ENCODE results near the gene TBC1D22A. TPM values are rescaled to one million over a fixed set of nuclear protein-coding genes. Genes with fewer than 3 reads are reported as not detected.

TBC1D22A gene
- total RNA-seq, 4 donors from 2014 or later: 18.8 to 25.2 (median 23.1) TPM

DNA sequence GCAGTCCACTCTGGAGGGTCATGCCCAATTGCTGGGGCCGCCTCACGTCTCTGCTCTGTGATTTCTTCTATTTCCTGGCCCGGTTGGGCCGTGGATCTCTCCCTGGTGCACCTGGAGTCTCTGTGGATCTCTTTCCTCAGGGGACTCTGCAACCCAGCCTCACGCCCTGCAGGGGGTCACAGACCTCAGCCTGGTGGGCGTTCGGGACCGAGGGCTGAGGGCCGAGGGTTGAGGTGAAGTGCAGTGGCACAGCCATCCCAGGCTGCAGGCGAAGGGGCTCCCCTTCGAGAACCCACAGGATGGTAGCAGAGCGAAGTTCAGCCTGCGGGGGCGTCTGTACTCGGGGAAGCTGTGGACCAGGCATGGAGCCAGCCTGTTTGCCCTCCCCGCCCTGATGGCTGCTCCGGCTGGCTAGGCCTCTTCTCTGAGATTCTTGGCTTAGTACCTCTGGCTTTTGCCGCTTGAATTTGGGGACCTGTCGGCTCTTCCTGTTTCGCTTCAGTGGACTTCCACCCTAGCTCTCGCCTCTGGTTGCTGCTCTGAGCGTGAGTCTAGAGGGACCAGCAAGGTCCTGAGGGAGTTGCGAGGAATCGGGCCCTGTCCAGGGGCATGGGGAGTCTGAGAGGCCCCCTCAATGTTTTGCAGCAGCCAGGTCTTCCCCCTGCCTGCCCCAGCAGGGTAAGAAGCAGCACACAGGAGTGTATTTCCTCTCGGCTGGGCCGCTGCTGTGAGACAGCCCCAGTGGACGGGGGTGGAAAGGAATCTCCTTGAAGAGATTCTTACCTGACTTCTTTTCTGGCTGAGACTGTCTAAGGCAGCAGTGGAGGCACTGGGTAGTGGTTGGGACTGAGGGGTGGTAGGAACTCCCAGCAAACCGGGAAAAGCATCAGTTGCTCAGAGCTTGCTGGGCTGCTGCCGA lies 140.8 kb downstream of the TBC1D22A start:
- intact Hi-C loops (cut with DNase I; ENCODE audit: low total_unique reads) (no loop called here), in situ Hi-C loops (cut with MboI; ENCODE audit: low sequenced_read_pairs in 4 of 4) (no loop called here)
- H3K36me3 ChIP-seq: no peaks in the 10 kb centered on the region
- no peak overlapping the region for H3K4me3 ChIP-seq
- no peak overlapping the region for H3K27ac ChIP-seq
- peaks cover 0 to 6% of the 10 kb centered on the region in 2 donors for H3K4me1 ChIP-seq
- H3K27me3 ChIP-seq: no peaks in the 10 kb centered on the region
- no peak for TF ChIP-seq POLR2A (IDR thresholded peaks at IDR 0.05)
- TF ChIP-seq CTCF (IDR thresholded peaks at IDR 0.05 in 4 of 5, conservative IDR thresholded peaks at IDR 0.05 in 1 of 5): no peak
- DNase-seq (no peak), ATAC-seq (no peak)
- H3K9me3 ChIP-seq: no peaks in the 10 kb centered on the region

GRCh38 chr22:46905415-46905814 lies 143.0 kb downstream of the TBC1D22A start:
- no peaks in the 10 kb centered on the region for H3K36me3 ChIP-seq
- in situ Hi-C loops (cut with MboI; ENCODE audit: low sequenced_read_pairs in 4 of 4) (no loop called here), intact Hi-C loops (cut with DNase I; ENCODE audit: low total_unique reads) (no loop called here)
- ATAC-seq (no peak), DNase-seq (no peak)
- no peaks in the 10 kb centered on the region for H3K9me3 ChIP-seq
- H3K4me3 ChIP-seq: no peak overlapping the region
- H3K27ac ChIP-seq: no peak overlapping the region
- H3K4me1 ChIP-seq: peaks cover 0 to 6% of the 10 kb centered on the region in 2 donors
- H3K27me3 ChIP-seq: no peaks in the 10 kb centered on the region
- TF ChIP-seq POLR2A (IDR thresholded peaks at IDR 0.05) (no peak), CTCF (IDR thresholded peaks at IDR 0.05 in 4 of 5, conservative IDR thresholded peaks at IDR 0.05 in 1 of 5) (no peak)

DNA sequence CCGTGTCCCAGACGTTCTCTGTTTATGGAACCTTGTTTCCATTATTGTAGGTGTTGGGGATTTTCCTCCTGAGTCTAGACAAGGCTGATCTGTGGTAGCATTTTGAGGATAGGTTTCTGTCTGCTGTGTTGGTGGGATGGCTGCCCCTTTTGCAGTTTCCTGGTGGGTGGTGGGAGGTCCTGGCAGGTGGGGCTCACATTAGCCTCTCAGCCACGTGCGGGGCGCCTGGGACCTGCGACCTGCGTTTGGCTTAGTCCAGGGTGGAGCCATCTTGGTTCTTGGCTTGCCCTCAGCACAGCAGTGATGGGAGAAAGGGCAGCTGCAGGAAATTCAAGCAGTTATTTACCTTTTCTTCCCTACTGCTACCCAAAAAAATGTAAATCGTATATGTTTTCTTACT lies 143.4 kb downstream of the TBC1D22A start:
- no peak overlapping the region for H3K4me3 ChIP-seq
- in situ Hi-C loops (cut with MboI; ENCODE audit: low sequenced_read_pairs in 4 of 4) (no loop called here), intact Hi-C loops (cut with DNase I; ENCODE audit: low total_unique reads) (no loop called here)
- TF ChIP-seq CTCF (IDR thresholded peaks at IDR 0.05 in 4 of 5, conservative IDR thresholded peaks at IDR 0.05 in 1 of 5): no peak
- no peak for TF ChIP-seq POLR2A (IDR thresholded peaks at IDR 0.05)
- no peaks in the 10 kb centered on the region for H3K36me3 ChIP-seq
- H3K27ac ChIP-seq: no peak overlapping the region
- no peaks in the 10 kb centered on the region for H3K27me3 ChIP-seq
- ATAC-seq: no peak
- no peak for DNase-seq
- H3K4me1 ChIP-seq: peaks cover 0 to 6% of the 10 kb centered on the region in 2 donors
- no peaks in the 10 kb centered on the region for H3K9me3 ChIP-seq

- in situ Hi-C loops (cut with MboI; ENCODE audit: low sequenced_read_pairs in 4 of 4) (no loop called here), intact Hi-C loops (cut with DNase I; ENCODE audit: low total_unique reads) (no loop called here)
- Histone ChIP-seq H3K4me1 (peaks cover 0 to under 1% of the 10 kb centered on the region in 2 donors), H3K9me3 (no peaks in the 10 kb centered on the region), H3K36me3 (no peaks in the 10 kb centered on the region), H3K27me3 (no peaks in the 10 kb centered on the region), H3K27ac (no peak overlapping the region), H3K4me3 (no peak overlapping the region)
- TF ChIP-seq CTCF (IDR thresholded peaks at IDR 0.05 in 4 of 5, conservative IDR thresholded peaks at IDR 0.05 in 1 of 5) (no peak), POLR2A (IDR thresholded peaks at IDR 0.05) (no peak)
- DNase-seq (no peak), ATAC-seq (no peak)
These were observed 144.0 kb downstream of the TBC1D22A start for GRCh38 chr22:46906326-46907045.

All from gastrocnemius medialis (tissue), 4 donors.